KMS-11 (cell line): ENCODE data around the gene RTN4RL1.

ENCODE experiments used
- H2AFZ ChIP-seq: fragments of 200-600 bp; sonication (generic); 2 replicates; pipeline ENCODE4 v1.6.1; 2016; ENCODE audit warnings: antibody characterized with exemption, mixed run types, low read depth
- H3K27ac ChIP-seq: fragments of 200-600 bp; sonication (generic); 2 replicates; pipeline ENCODE4 v1.6.1; 2016; ENCODE audit warnings: mild to moderate bottlenecking, mixed run types
- H3K27me3 ChIP-seq: fragments of 200-600 bp; sonication (generic); 2 replicates; pipeline ENCODE4 v1.6.1; 2017; ENCODE audit warnings: mild to moderate bottlenecking, low read depth, mixed run types, moderate library complexity; ENCODE audit not compliant: insufficient read depth
- H3K36me3 ChIP-seq: fragments of 200-600 bp; sonication (generic); 2 replicates; pipeline ENCODE4 v1.6.1; 2017; ENCODE audit warnings: mild to moderate bottlenecking, mixed run types; ENCODE audit not compliant: insufficient read depth
- H3K4me1 ChIP-seq: fragments of 200-600 bp; sonication (generic); 2 replicates; pipeline ENCODE4 v1.6.1; 2016; ENCODE audit warnings: mild to moderate bottlenecking, low read depth, mixed run types; ENCODE audit not compliant: poor library complexity, severe bottlenecking
- H3K4me2 ChIP-seq: fragments of 200-600 bp; sonication (generic); 2 replicates; pipeline ENCODE4 v1.7.0; 2016; ENCODE audit warnings: mild to moderate bottlenecking, mixed run types
- H3K4me3 ChIP-seq: fragments of 200-600 bp; sonication (generic); IDR thresholded peaks from 2 replicates; pipeline ENCODE4 v1.6.1; 2017; ENCODE audit warnings: low read depth, low read length, mixed read lengths; ENCODE audit not compliant: insufficient read depth
- H3K79me2 ChIP-seq: fragments of 200-600 bp; sonication (generic); 2 replicates; pipeline ENCODE4 v1.6.1; 2016; ENCODE audit warnings: low read depth, mixed run types; ENCODE audit not compliant: insufficient read depth
- H3K9ac ChIP-seq: fragments of 200-600 bp; sonication (generic); 2 replicates; pipeline ENCODE4 v1.6.1; 2016; ENCODE audit warnings: mild to moderate bottlenecking, mixed run types
- H4K20me1 ChIP-seq: fragments of 200-600 bp; sonication (generic); 2 replicates; pipeline ENCODE4 v1.6.1; 2016; ENCODE audit warnings: mild to moderate bottlenecking, mixed run types; ENCODE audit not compliant: insufficient read depth
- TF ChIP-seq, protein P1 (sequence below): fragments of 200-600 bp; sonication (generic); conservative IDR thresholded peaks from 2 replicates; pipeline ENCODE4 v1.6.1; 2017; ENCODE audit warnings: low read depth, mild to moderate bottlenecking, antibody characterized with exemption, low read length, moderate library complexity, mixed read lengths

RTN4RL1 gene

DNA sequence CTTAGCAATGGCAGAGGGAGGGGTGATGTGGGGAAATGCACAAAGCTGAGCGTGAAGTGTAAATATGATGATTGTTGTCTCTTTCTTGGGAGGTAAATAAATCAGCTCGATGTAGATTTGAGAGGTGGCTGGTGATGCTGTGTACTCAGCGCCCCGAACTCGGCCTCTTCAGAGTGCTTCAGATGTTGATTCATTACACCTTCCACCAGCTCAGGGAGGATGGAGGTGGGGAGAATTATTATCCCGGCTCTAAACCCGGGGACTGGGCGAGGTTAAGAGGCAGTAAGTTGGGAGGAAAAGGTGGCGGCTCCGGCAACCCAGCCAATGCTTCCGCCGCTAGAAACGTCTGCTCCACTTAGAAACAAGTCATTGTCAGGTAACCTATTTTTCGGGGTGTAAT, 108.8 kb downstream of the RTN4RL1 start:
- H3K4me2 ChIP-seq: no peak overlapping the region
- H3K9ac ChIP-seq: no peak overlapping the region
- H3K4me3 ChIP-seq: no peak overlapping the region
- peaks cover 48% of the 10 kb centered on the region; the same call in 1 of the 2 replicates for H3K27me3 ChIP-seq
- no peaks in the 10 kb centered on the region for H3K4me1 ChIP-seq
- H2AFZ ChIP-seq: no peak overlapping the region
- H3K79me2 ChIP-seq: no peaks in the 10 kb centered on the region
- no peaks in the 10 kb centered on the region for H4K20me1 ChIP-seq
- TF ChIP-seq, protein P1, sequence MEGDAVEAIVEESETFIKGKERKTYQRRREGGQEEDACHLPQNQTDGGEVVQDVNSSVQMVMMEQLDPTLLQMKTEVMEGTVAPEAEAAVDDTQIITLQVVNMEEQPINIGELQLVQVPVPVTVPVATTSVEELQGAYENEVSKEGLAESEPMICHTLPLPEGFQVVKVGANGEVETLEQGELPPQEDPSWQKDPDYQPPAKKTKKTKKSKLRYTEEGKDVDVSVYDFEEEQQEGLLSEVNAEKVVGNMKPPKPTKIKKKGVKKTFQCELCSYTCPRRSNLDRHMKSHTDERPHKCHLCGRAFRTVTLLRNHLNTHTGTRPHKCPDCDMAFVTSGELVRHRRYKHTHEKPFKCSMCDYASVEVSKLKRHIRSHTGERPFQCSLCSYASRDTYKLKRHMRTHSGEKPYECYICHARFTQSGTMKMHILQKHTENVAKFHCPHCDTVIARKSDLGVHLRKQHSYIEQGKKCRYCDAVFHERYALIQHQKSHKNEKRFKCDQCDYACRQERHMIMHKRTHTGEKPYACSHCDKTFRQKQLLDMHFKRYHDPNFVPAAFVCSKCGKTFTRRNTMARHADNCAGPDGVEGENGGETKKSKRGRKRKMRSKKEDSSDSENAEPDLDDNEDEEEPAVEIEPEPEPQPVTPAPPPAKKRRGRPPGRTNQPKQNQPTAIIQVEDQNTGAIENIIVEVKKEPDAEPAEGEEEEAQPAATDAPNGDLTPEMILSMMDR: no peak
- H3K36me3 ChIP-seq: no peaks in the 10 kb centered on the region
- H3K27ac ChIP-seq: no peak overlapping the region

DNA sequence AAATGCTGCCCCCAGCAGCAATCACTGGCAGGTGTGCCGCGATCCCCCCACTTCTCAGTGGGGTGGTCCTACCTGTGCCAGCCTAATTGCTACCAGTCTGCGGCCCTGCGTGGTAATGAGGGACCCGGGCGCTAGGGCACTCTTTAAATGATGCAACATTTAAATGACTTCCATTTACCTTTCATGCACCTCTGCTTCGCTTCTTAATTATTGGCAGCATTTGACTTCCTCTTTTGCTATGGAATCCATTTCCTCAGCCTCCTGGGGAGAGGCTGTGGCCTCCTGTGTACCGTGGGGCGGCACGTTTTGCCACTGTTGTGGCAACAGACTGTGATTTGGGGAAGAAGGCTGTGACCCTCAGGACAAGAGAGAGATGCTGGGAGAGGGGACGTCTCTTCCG, 109.2 kb downstream of the RTN4RL1 start:
- H2AFZ ChIP-seq: no peak overlapping the region
- H3K4me3 ChIP-seq: no peak overlapping the region
- no peaks in the 10 kb centered on the region for H4K20me1 ChIP-seq
- H3K4me2 ChIP-seq: no peak overlapping the region
- no peaks in the 10 kb centered on the region for H3K4me1 ChIP-seq
- H3K79me2 ChIP-seq: no peaks in the 10 kb centered on the region
- H3K27ac ChIP-seq: no peak overlapping the region
- H3K9ac ChIP-seq: no peak overlapping the region
- H3K27me3 ChIP-seq: peaks cover 48% of the 10 kb centered on the region; the same call in 1 of the 2 replicates
- TF ChIP-seq, protein P1: no peak
- H3K36me3 ChIP-seq: no peaks in the 10 kb centered on the region

DNA sequence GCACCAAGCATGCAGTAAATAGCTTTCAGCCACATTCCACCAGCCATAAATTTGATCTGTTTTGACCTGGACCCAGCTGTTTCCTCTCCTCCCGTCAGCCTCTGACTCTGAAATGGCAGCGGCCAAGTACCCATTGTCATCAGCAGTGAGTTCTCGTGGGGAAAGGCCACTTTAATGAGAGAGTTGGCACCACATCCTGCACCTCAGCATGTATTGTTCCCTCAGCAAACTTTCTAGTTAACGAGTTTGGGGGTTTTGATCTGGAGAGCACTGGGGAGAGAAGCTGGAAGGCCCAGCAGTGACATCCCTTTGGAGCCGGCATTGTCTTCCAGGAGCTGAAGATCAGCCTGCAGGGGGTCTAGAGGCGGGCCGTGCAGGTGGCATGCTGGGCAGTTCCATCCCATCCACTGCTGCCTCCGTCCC, 110.5 kb downstream of the RTN4RL1 start:
- Histone ChIP-seq H3K4me1 (no peaks in the 10 kb centered on the region), H3K36me3 (no peaks in the 10 kb centered on the region), H3K4me3 (no peak overlapping the region), H3K27me3 (peaks cover 54% of the 10 kb centered on the region; the same call in 1 of the 2 replicates), H2AFZ (no peak overlapping the region), H3K9ac (no peak overlapping the region), H4K20me1 (no peaks in the 10 kb centered on the region), H3K27ac (no peak overlapping the region), H3K4me2 (no peak overlapping the region), H3K79me2 (no peaks in the 10 kb centered on the region)
- TF ChIP-seq, protein P1: no peak

DNA sequence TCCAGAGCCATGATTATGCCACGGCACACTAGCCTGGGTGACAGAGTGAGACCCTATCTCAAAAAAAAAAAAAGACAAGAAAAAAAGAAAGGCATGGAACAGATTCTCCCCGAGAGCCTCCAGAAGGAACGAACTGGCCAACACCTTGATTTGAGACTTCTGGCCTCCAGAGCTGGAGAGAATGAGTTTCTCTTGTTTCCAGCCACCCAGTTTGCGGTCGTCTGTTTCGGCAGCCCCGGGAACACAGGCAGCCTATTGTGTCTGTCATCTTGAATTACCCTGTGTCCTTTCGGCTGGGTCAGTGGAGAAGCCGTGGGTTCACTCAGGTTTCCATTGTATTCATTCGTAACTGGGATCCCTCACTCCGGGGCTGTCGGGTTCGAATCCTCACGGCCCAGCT, 111.4 kb downstream of the RTN4RL1 start:
- TF ChIP-seq, protein P1: no peak
- Histone ChIP-seq H3K27me3 (peaks cover 52% of the 10 kb centered on the region; the same call in 1 of the 2 replicates), H2AFZ (no peak overlapping the region), H3K4me3 (no peak overlapping the region), H3K4me2 (no peak overlapping the region), H4K20me1 (no peaks in the 10 kb centered on the region), H3K27ac (no peak overlapping the region), H3K36me3 (no peaks in the 10 kb centered on the region), H3K4me1 (no peaks in the 10 kb centered on the region), H3K9ac (no peak overlapping the region), H3K79me2 (no peaks in the 10 kb centered on the region)

DNA sequence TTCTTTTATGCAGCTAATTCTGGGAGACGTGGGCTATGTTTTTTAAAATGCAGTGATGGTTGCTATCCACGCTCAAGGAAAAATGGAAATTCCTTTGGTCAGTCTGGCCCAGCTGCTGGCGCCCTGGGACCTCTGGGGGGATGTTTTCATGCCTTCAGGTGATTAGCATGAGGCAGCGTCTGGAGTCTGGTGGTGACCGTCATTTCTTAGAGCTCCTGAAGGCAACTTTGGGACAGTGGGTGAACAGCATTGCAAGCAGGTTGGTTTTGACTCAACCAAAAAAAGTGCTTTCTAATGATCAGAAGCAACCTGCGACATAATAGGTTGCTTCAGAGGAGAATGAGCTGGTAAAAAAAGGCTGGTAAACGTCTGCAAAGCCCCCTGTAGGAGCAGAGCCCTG, 113.0 kb downstream of the RTN4RL1 start:
- no peaks in the 10 kb centered on the region for H3K4me1 ChIP-seq
- H3K4me3 ChIP-seq: no peak overlapping the region
- no peak overlapping the region for H3K4me2 ChIP-seq
- H3K36me3 ChIP-seq: no peaks in the 10 kb centered on the region
- H3K9ac ChIP-seq: no peak overlapping the region
- H2AFZ ChIP-seq: no peak overlapping the region
- no peaks in the 10 kb centered on the region for H4K20me1 ChIP-seq
- H3K79me2 ChIP-seq: no peaks in the 10 kb centered on the region
- H3K27me3 ChIP-seq: peaks cover 51% of the 10 kb centered on the region; the same call in 1 of the 2 replicates
- H3K27ac ChIP-seq: no peak overlapping the region
- TF ChIP-seq, protein P1: no peak
